Measurements from ENCODE around the gene DCAKD.

DNA sequence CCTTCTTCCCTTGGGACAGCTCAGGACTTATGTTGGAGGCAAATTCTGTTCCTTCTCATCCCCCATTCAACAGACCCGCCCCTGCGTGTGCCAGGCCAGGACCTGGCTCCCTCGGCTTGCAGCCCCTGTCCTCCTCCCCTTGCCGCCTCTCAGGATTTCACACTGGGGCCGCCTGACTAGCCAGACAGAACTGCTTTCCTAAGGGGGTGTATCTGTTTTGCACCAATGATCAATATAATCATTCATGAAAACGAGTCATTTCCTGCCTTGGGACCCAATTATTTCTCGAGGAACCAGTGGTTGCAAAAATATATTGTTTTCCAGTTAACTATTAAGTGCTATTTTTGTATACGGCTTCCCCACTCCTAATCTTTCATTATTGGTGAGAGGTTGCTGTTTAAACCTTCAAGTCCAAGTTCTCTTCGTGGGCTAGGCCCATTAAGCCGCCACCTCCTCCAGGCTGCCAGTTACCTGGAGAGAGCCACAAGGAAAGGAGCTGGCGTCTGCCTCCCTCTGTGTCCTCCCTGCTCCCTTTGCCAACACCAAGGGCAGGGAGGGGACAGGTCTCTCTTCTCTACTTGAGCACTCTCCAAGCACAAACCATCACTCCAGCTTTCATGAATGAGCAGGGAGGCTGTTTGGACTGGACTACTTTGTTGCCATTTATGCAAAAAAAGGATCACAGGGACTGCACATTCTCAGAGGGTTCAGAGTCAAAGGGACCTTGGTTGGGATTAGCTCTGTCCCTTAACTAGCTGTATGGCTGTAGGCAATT lies 8.9 kb downstream of the DCAKD start:
- TF ChIP-seq, protein P1, sequence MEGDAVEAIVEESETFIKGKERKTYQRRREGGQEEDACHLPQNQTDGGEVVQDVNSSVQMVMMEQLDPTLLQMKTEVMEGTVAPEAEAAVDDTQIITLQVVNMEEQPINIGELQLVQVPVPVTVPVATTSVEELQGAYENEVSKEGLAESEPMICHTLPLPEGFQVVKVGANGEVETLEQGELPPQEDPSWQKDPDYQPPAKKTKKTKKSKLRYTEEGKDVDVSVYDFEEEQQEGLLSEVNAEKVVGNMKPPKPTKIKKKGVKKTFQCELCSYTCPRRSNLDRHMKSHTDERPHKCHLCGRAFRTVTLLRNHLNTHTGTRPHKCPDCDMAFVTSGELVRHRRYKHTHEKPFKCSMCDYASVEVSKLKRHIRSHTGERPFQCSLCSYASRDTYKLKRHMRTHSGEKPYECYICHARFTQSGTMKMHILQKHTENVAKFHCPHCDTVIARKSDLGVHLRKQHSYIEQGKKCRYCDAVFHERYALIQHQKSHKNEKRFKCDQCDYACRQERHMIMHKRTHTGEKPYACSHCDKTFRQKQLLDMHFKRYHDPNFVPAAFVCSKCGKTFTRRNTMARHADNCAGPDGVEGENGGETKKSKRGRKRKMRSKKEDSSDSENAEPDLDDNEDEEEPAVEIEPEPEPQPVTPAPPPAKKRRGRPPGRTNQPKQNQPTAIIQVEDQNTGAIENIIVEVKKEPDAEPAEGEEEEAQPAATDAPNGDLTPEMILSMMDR (IDR thresholded peaks at IDR 0.05): no peak
- TF ChIP-seq EP300 (IDR thresholded peaks at IDR 0.05) (no peak), POLR2A (IDR thresholded peaks at IDR 0.05) (no peak)
